AG09319 (cell line): Measurements from ENCODE around the gene POU3F1.

Source experiments
- DNase-seq: peaks from one replicate; pipeline ENCODE4 v3.0.0-alpha.2; 2010; ENCODE audit warnings: low read depth; ENCODE audit errors: extremely low read depth
- TF ChIP-seq, protein P1 (sequence below): IDR thresholded peaks from 2 replicates; pipeline ENCODE4 v1.5.1; 2011; ENCODE audit warnings: low read depth, mild to moderate bottlenecking, inconsistent platforms, low read length, moderate library complexity

POU3F1 gene

DNA sequence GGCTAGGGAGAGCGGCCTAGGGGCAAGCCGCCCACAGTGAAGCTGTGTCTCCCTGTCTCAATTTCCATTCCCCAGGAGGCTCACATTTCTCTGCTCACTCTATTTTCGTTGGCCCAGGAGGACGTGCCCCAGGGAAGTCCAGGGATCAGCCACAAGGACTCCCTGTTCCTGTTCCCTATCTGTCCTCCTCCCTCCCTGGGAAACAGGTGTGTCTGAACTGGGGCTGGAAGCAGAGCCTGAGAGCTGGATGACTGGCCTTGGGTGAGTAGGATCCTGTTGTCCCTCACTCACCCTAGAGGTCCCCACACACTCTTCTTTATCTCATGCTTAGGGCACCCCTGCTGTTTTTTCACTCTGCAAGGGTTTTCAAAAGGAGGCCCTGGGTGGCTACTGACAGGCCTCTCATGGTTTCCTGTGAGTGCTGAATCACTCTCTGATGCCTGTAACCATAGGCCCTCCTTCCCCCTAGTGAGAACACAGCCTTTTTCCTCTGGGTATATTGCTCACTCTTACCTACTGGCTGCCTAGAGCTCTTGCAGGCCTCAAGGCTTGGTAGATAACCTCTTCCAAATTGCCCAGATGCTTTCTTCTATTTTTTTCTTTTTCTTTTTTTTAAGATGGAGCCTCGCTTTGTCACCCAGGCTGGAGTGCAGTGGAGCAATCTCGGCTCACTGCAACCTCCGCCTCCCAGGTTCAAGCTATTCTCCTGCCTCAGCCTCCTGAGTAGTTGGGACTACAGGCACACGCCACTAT lies 37.3 kb downstream of the POU3F1 start:
- TF ChIP-seq, protein P1, sequence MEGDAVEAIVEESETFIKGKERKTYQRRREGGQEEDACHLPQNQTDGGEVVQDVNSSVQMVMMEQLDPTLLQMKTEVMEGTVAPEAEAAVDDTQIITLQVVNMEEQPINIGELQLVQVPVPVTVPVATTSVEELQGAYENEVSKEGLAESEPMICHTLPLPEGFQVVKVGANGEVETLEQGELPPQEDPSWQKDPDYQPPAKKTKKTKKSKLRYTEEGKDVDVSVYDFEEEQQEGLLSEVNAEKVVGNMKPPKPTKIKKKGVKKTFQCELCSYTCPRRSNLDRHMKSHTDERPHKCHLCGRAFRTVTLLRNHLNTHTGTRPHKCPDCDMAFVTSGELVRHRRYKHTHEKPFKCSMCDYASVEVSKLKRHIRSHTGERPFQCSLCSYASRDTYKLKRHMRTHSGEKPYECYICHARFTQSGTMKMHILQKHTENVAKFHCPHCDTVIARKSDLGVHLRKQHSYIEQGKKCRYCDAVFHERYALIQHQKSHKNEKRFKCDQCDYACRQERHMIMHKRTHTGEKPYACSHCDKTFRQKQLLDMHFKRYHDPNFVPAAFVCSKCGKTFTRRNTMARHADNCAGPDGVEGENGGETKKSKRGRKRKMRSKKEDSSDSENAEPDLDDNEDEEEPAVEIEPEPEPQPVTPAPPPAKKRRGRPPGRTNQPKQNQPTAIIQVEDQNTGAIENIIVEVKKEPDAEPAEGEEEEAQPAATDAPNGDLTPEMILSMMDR: no peak
- DNase-seq: no peak

- TF ChIP-seq, protein P1: no peak
- no peak for DNase-seq
Observed at GRCh38 chr1:38006008-38006828, 40.4 kb downstream of the POU3F1 start.

DNA sequence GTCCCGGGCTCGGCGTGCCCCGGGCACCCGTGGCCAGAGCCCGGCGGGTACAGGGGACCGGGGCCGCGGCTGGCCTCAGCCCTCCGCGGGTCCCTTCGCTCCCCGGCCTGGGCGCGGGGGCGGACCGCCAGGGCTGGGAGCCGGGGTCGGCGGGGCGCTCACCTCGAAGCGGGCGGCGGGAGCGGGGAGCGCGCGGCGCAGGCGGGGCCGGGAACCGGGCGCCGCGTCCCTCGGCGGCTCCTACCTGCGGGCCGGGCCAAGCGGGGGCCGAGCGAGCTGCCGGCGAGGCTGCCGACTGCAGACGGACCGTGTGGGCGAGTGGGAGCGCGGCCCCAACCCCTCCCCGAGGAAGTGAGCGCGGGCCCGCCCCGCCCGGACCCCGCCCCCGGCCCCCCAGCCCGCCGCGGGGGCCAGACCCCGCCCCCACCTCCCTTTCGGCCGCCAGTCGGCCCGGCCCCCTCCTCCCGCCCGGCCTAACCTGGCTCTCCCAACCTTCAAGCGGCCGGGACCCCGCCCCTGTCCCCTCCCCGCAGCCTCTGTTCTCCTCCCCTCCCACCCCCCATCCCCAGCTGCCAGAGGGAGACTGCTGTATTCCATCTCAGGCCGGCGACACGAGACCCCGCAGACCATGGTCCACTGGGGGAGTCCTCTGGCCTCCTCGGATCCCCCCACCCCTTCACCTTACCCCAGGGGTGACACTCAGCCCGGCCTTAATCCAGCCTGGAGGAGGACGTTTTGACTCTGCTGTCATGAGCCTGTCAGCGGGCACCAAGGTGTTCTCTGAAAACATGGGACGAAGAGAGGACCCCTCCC lies 41.2 kb downstream of the POU3F1 start, which contains the start of gene FHL3:
Gene FHL3 (minus strand): TSS at position 320 of the 813 bp plus-strand sequence. CDS start 6,102 bp downstream, outside the sequence.
- TF ChIP-seq, protein P1: no peak
- no peak for DNase-seq

DNA sequence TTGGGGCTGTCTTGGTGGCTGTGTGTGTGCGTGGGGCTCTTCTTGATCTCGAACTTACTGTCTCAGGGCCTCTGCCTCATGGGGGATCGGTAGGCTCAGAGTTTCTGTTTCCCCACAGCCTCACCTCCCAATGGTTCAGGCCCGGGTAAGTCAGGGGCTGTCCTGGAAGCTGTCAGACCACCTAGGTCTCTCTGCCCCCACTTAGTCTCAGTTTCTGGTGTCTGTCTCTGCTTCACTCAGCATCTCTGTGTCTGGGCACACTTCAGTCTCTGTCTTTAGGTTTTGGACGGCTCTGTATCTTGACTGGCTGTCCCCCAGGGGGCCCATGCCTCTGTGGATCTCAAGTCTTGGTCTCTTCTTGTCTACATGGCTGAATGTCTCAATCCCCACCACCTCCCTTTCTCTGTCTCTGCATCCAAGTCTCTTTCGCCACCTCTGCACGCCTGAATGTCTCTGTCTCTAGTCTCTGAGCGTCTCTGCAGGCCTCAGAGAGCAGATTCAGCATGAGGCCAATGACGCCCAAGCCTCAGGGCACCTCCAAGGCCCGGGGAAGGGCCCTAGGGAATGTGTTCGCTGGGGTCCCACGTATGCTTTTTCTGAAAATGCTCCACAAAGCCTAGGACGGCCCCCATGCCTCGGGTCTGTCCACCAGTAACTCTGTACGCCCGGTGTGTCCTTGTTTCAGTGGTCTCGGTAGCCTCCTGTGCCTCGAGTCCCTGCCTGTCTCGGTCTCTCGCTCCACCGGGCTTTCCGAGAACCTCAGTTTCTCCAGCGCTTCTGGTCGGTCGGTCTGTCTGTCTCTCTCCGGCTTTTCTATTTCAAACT lies 42.1 kb downstream of the POU3F1 start:
- TF ChIP-seq, protein P1: no peak; the same call in 1 of the 2 replicates
- DNase-seq: no peak

DNA sequence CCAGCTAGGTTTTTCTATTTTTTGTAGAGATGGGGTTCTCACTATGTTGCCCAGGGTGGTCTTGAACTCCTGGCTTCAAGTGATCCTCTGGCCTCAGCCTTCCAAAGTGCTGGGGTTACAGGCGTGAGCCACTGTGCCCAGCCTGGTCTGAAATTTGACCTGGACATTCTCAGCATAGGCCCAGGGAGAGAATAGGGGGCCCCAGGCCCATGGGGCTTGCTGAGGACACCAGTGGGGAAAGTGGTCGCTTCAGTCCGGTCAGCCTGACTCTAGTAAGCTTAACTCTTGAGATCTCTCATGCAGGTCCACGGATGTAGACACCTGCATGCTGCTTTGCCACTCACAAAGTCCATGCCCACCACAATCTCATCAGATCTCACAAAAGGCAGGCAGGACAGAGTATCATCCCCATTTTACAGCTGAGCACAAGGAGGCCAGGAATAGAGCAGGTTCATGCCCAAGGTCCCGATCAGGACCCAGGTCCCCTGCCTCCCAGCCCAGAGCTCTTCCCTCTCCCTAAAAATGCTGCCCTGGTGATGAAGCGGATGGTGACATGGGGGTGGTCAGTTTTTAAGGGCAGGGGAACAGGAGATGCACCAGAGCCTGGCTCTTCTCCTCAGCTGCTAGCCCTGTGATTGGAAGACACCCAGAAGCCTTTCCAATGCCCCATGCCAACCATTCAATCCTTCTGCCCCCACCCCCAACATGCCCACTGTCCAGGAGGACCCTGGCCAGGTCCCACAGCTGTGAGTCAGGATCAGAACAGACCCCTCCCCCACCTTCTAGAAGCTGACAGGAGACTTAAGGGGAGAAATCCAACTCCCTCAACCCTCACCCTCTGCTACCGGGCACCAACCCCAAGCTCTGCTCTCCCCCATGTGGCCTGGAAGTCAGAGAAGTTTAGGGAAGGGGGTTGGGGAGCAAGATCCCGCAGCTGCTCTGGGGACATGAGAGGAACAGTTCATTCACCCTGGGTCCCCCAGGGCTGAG lies 43.0 kb downstream of the POU3F1 start:
- TF ChIP-seq, protein P1: no peak
- DNase-seq: no peak
